NT2/D1 (cell line): Measurements from ENCODE around the gene ACTG2.

Experiments
- SUZ12 ChIP-seq: IDR thresholded peaks from 2 replicates; pipeline ENCODE4 v1.6.1; 2011; ENCODE audit not compliant: insufficient read length, insufficient read depth; ENCODE audit errors: extremely low read depth
- YY1 ChIP-seq: IDR thresholded peaks from 2 replicates; pipeline ENCODE4 v1.6.1; 2011; ENCODE audit not compliant: insufficient read length, insufficient read depth
- ZNF274 ChIP-seq: IDR thresholded peaks from 2 replicates; pipeline ENCODE4 v1.6.1; 2011; ENCODE audit warnings: mild to moderate bottlenecking, low read depth, low read length

- TF ChIP-seq YY1, result no peak
- TF ChIP-seq ZNF274, result no peak
- TF ChIP-seq SUZ12, result no peak
Observed at GRCh38 chr2:73902284-73902683, 9.5 kb downstream of the ACTG2 start.
